GM19463 (cell line): ENCODE measurements around the gene DLEC1.

ENCODE experiments used
- ATAC-seq: cut with Tn5 transposase; IDR thresholded peaks from one replicate; pipeline ENCODE4 v1.9.1; 2021; ENCODE audit warnings: mild to moderate bottlenecking, moderate library complexity; ENCODE audit not compliant: unreplicated experiment

Gene DLEC1

GRCh38 chr3:38039101-38039898 lies at the start of gene DLEC1:
DLEC1 (plus strand) TSS chr3:38039208; CDS start chr3:38039226, 18 bp downstream.
- ATAC-seq, result peak; percentile 91

GRCh38 chr3:37989821-37990480 lies 49.1 kb upstream of the DLEC1 start:
- ATAC-seq, result no peak

- no peak for ATAC-seq
Measured at GRCh38 chr3:37990527-37990926, 48.5 kb upstream of the DLEC1 start, which contains the start of gene VILL. VILL (plus strand) TSS chr3:37990786; CDS start chr3:37993673, 2,887 bp downstream.

- ATAC-seq, result no peak
Measured at GRCh38 chr3:37991109-37991508, 47.9 kb upstream of the DLEC1 start.

GRCh38 chr3:37991823-37992222 lies 47.2 kb upstream of the DLEC1 start:
- no peak for ATAC-seq

GRCh38 chr3:37992271-37993066 lies 46.5 kb upstream of the DLEC1 start:
- ATAC-seq, result no peak

- ATAC-seq, result no peak
Measured at GRCh38 chr3:37993067-37993455, 45.9 kb upstream of the DLEC1 start.

GRCh38 chr3:37993460-37993819 lies 45.6 kb upstream of the DLEC1 start:
- no peak for ATAC-seq

GRCh38 chr3:37993820-37994638 lies 45.0 kb upstream of the DLEC1 start:
- ATAC-seq, result peak; percentile 56

GRCh38 chr3:37994639-37994972 lies 44.4 kb upstream of the DLEC1 start:
- ATAC-seq, result no peak

GRCh38 chr3:37995652-37996641 lies 43.1 kb upstream of the DLEC1 start:
- ATAC-seq, result no peak

- ATAC-seq, result peak; percentile 53
Measured at GRCh38 chr3:37996785-37997301, 42.2 kb upstream of the DLEC1 start.

- no peak for ATAC-seq
Measured at GRCh38 chr3:37997342-37997741, 41.7 kb upstream of the DLEC1 start.

- ATAC-seq, result no peak
Measured at GRCh38 chr3:37997791-37998370, 41.1 kb upstream of the DLEC1 start.

GRCh38 chr3:37999836-38000235 lies 39.2 kb upstream of the DLEC1 start:
- no peak for ATAC-seq

GRCh38 chr3:38000242-38000916 lies 38.6 kb upstream of the DLEC1 start:
- no peak for ATAC-seq

- no peak for ATAC-seq
Measured at GRCh38 chr3:38000965-38001455, 38.0 kb upstream of the DLEC1 start.

- no peak for ATAC-seq
Measured at GRCh38 chr3:38001456-38002081, 37.4 kb upstream of the DLEC1 start.
